VCaP (cell line): ENCODE results near the gene CCND1.
A peak's percentile ranks its signal among the peaks of the same experiment; 100 is the strongest.

ENCODE experiments used
- H3K27ac ChIP-seq: fragments of 450-650 bp; 2 replicates; pipeline ENCODE4 v1.5.1; 2017
- TF ChIP-seq, protein P1 (sequence below): fragments of 450-650 bp; conservative IDR thresholded peaks from 2 replicates; pipeline ENCODE4 v1.5.1; 2017; ENCODE audit warnings: mild to moderate bottlenecking, moderate library complexity

Gene CCND1

GRCh38 chr11:69662021-69662698 lies 21.2 kb downstream of the CCND1 start:
- TF ChIP-seq, protein P1, sequence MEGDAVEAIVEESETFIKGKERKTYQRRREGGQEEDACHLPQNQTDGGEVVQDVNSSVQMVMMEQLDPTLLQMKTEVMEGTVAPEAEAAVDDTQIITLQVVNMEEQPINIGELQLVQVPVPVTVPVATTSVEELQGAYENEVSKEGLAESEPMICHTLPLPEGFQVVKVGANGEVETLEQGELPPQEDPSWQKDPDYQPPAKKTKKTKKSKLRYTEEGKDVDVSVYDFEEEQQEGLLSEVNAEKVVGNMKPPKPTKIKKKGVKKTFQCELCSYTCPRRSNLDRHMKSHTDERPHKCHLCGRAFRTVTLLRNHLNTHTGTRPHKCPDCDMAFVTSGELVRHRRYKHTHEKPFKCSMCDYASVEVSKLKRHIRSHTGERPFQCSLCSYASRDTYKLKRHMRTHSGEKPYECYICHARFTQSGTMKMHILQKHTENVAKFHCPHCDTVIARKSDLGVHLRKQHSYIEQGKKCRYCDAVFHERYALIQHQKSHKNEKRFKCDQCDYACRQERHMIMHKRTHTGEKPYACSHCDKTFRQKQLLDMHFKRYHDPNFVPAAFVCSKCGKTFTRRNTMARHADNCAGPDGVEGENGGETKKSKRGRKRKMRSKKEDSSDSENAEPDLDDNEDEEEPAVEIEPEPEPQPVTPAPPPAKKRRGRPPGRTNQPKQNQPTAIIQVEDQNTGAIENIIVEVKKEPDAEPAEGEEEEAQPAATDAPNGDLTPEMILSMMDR: peak; percentile 45
- H3K27ac ChIP-seq: no peak overlapping the region

- TF ChIP-seq, protein P1: no peak
- no peak overlapping the region for H3K27ac ChIP-seq
Observed at GRCh38 chr11:69662806-69663205, 21.9 kb downstream of the CCND1 start.

- TF ChIP-seq, protein P1: no peak
- H3K27ac ChIP-seq: no peak overlapping the region
Observed at GRCh38 chr11:69663326-69663725, 22.4 kb downstream of the CCND1 start.

DNA sequence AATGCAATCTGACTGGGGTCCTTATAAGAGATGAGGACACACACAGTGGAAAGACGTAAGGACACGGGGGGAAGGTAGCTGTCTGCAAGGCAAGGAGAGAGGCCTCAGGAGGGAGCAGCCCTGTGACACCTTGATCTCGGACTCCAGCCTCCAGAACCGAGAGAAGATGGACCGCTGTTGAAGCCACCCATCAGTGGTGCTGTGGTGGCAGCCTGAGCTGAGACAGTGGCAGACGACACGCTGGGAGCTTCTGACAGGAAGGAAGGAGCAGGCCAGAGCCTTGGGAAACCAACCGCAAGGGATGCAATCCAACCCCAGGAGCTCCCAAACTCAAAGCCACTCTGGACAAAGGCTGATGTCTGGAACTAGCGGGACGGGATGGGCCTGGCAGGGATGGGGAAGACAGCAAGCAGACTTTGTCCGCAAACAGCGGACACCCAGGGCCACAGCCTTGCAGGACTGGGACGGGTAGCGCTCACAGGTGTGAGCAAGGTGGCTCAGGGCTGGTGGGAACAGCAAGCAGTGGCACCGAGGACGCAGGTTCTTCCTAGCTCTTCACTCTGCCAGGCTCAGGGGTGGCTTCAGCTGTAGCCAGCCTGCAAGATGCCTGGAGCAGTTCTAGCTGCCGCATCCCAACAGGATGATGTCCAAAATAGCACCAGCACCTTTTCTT lies 23.3 kb downstream of the CCND1 start:
- TF ChIP-seq, protein P1: no peak
- H3K27ac ChIP-seq: no peak overlapping the region

- TF ChIP-seq, protein P1: no peak
- H3K27ac ChIP-seq: no peak overlapping the region
Observed at GRCh38 chr11:69664901-69665300, 23.9 kb downstream of the CCND1 start.

- TF ChIP-seq, protein P1: no peak
- no peak overlapping the region for H3K27ac ChIP-seq
Observed at GRCh38 chr11:69665669-69666068, 24.7 kb downstream of the CCND1 start.

GRCh38 chr11:69666261-69666660 lies 25.3 kb downstream of the CCND1 start:
- H3K27ac ChIP-seq: no peak overlapping the region

More at GRCh38 chr11:69666261-69666660, 25.3 kb downstream of the CCND1 start:
- TF ChIP-seq, protein P1: no peak
